MCF 10A (cell line): ENCODE results near the gene ZC3H10. TPM values are rescaled to one million over a fixed set of nuclear protein-coding genes. Genes with fewer than 3 reads are reported as not detected.
"Not testable (repeated sequence)": the region's sequence is repeated elsewhere in the genome, so short reads cannot be mapped to it uniquely, and the experiment has no call there.

Experiments
- BruUV-seq: library from RNA; stranded (reverse); fragments of 400-500 nt; replicated peaks from 2 replicates; lab custom pipeline; 2021; lab: Mats Ljungman, UMichigan
- CTCF ChIA-PET: fragments of 300-600 bp; sonication (Branson Sonifier 250); formaldehyde crosslinking; extraction: SDS; loops from one replicate; lab custom pipeline; 2021; ENCODE audit warnings: antibody characterized with exemption, inconsistent platforms; lab: Yijun Ruan, JAX
- POLR2A ChIA-PET: fragments of 300-600, 350-650 bp; sonication (Branson Sonifier 250); formaldehyde crosslinking; extraction: SDS; loops from one replicate; lab custom pipeline; 2020; ENCODE audit warnings: antibody characterized with exemption, inconsistent platforms; lab: Yijun Ruan, JAX
- DNase-seq: peaks from one replicate; pipeline ENCODE4 v3.0.0-alpha.2; 2018; ENCODE audit not compliant: unreplicated experiment
- H3K27ac Mint-ChIP-seq: one replicate; pipeline ENCODE4 v1.8.0; 2022; ENCODE audit warnings: mild to moderate bottlenecking, low read depth, mixed read lengths; ENCODE audit not compliant: unreplicated experiment
- H3K27me3 Mint-ChIP-seq: one replicate; pipeline ENCODE4 v1.8.0; 2022; ENCODE audit warnings: mixed read lengths; ENCODE audit not compliant: insufficient read depth, unreplicated experiment
- H3K36me3 Mint-ChIP-seq: one replicate; pipeline ENCODE4 v1.8.0; 2022; ENCODE audit warnings: mild to moderate bottlenecking, moderate library complexity, mixed read lengths; ENCODE audit not compliant: insufficient read depth, unreplicated experiment
- H3K4me1 Mint-ChIP-seq: one replicate; pipeline ENCODE4 v1.8.0; 2022; ENCODE audit warnings: mixed read lengths; ENCODE audit not compliant: insufficient read depth, unreplicated experiment
- H3K4me3 Mint-ChIP-seq: one replicate; pipeline ENCODE4 v1.8.0; 2022; ENCODE audit warnings: mild to moderate bottlenecking, moderate library complexity, mixed read lengths; ENCODE audit not compliant: unreplicated experiment
- H3K9me3 Mint-ChIP-seq: one replicate; pipeline ENCODE4 v1.8.0; 2022; ENCODE audit warnings: mixed read lengths; ENCODE audit not compliant: unreplicated experiment
- intact Hi-C: fragments of 100-400 bp; cut with micrococcal nuclease; formaldehyde crosslinking; loops from 2 replicates; pipeline ENCODE4 v1.14.1; 2022
- total RNA-seq: library from RNA; stranded (reverse); gene quantifications from 2 replicates; pipeline ENCODE4 v1.2.3, GENCODE V29; 2022
- TF ChIP-seq, protein P1 (sequence below): fragments of 200-600 bp; IDR thresholded peaks from one replicate; pipeline ENCODE4 v1.8.0; 2022; ENCODE audit warnings: antibody characterized with exemption, mild to moderate bottlenecking; ENCODE audit not compliant: unreplicated experiment

The ZC3H10 gene
- total RNA-seq, 1 experiment from 2014 or later, result 2.8 TPM

DNA sequence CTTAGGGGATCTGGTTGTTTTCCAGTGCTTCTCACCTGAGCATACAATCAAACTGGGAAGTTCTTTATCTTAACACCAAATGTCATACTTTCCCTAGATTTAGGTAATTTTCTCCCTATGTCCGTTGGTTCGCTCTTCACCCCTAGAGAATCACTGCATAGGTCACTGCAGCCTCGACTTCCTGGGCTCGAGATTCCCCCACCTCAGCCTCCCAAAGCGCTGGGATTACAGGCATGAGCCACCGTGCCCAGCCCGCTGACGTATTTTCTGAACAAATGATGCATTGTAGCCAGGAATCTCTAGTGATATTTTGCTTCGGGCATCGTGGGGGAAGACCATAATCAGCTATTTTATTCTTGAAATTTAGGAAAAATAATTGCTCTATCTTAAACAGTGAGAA is 2.7 kb upstream of the ZC3H10 start:
- Mint-ChIP-seq H3K27ac (peak overlapping the region; percentile 100), H3K9me3 (no peaks in the 10 kb centered on the region), H3K27me3 (no peaks in the 10 kb centered on the region), H3K4me1 (peaks cover 24% of the 10 kb centered on the region), H3K36me3 (peaks cover 71% of the 10 kb centered on the region), H3K4me3 (peak overlapping the region; percentile 95)
- POLR2A ChIA-PET, result interaction anchor here (0.5 to 6.7 kb wide), 23 partner anchors 9 to 557 kb away, joined by 3 to 249 read pairs (median 4); partner anchors contain the start of genes DNAJC14, ERBB3, ESYT1 and MYL6
- peak; percentile 33 for DNase-seq
- TF ChIP-seq, protein P1, sequence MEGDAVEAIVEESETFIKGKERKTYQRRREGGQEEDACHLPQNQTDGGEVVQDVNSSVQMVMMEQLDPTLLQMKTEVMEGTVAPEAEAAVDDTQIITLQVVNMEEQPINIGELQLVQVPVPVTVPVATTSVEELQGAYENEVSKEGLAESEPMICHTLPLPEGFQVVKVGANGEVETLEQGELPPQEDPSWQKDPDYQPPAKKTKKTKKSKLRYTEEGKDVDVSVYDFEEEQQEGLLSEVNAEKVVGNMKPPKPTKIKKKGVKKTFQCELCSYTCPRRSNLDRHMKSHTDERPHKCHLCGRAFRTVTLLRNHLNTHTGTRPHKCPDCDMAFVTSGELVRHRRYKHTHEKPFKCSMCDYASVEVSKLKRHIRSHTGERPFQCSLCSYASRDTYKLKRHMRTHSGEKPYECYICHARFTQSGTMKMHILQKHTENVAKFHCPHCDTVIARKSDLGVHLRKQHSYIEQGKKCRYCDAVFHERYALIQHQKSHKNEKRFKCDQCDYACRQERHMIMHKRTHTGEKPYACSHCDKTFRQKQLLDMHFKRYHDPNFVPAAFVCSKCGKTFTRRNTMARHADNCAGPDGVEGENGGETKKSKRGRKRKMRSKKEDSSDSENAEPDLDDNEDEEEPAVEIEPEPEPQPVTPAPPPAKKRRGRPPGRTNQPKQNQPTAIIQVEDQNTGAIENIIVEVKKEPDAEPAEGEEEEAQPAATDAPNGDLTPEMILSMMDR, result no peak
- BruUV-seq, result no TSS peak
- intact Hi-C loops, result loop anchor here (5.0 kb wide), 2 partner anchors 37 to 352 kb away; partner anchors contain the start of genes MYL6B and SPRYD4
- CTCF ChIA-PET, result interaction anchor here (0.6 to 1.7 kb wide), 4 partner anchors 10 to 229 kb away, joined by 3 to 8 read pairs (median 6); no protein-coding TSS in a partner anchor

DNA sequence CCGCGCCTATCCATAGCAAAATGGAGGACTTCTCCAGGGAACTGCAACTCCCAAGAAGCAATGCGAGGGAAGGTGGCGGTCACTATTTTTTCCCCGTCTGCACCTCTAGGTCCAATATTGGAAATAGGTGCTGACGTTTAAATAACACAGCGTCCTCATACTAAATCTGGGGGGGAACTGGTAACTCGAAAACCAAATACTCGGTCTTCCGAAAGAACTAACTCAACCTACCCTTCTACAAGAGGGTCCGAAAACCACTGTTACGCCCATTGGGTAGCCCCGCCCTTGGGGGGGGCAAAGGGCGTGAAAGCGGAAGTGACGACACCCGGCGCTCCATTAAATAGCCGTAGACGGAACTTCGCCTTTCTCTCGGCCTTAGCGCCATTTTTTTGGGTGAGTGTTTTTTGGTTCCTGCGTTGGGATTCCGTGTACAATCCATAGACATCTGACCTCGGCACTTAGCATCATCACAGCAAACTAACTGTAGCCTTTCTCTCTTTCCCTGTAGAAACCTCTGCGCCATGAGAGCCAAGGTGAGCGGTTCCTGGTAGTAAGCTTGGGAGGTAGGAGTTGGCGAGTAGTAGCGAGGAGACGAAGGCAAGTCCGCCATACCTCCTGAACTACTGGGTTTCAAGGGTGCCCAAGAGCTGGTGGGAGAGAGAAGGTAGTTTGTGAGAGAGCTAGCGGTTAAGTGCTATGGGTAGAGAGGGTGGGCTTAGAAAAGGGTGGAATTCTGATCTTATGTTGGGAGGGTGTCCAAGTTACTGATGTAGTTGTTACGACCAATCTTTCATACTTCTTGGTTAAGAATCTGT is 1.6 kb upstream of the ZC3H10 start, which contains the start of gene RPL41:
TSS of gene RPL41 (plus strand) at position 367 of the 815 bp plus-strand sequence.
- no TSS peak for BruUV-seq
- H3K27me3 Mint-ChIP-seq, result no peaks in the 10 kb centered on the region
- peak; percentile 96 for DNase-seq
- intact Hi-C loops, result loop anchor here (1.0 to 5.0 kb wide), 5 partner anchors 36 to 351 kb away; partner anchors contain the start of genes MYL6B, SPRYD4 and SUOX
- ChIA-PET POLR2A (interaction anchor here (0.6 to 6.7 kb wide), 34 partner anchors 10 to 971 kb away, joined by 3 to 249 read pairs (median 5); partner anchors contain the start of genes CNPY2, DNAJC14, ERBB3 and ESYT1), CTCF (interaction anchor here (0.7 to 3.8 kb wide), 10 partner anchors 8 to 152 kb away, joined by 3 to 57 read pairs (median 6); partner anchors contain the start of genes ANKRD52, PA2G4 and SMARCC2)
- H3K27ac Mint-ChIP-seq, result peak within 1 kb of the TSS; percentile 100
- H3K9me3 Mint-ChIP-seq, result no peaks in the 10 kb centered on the region
- TF ChIP-seq, protein P1, result no peak
- peaks cover 59% of the 10 kb centered on the region for H3K36me3 Mint-ChIP-seq
- peaks cover 18% of the 10 kb centered on the region for H3K4me1 Mint-ChIP-seq
- H3K4me3 Mint-ChIP-seq, result peak within 1 kb of the TSS; percentile 95

DNA sequence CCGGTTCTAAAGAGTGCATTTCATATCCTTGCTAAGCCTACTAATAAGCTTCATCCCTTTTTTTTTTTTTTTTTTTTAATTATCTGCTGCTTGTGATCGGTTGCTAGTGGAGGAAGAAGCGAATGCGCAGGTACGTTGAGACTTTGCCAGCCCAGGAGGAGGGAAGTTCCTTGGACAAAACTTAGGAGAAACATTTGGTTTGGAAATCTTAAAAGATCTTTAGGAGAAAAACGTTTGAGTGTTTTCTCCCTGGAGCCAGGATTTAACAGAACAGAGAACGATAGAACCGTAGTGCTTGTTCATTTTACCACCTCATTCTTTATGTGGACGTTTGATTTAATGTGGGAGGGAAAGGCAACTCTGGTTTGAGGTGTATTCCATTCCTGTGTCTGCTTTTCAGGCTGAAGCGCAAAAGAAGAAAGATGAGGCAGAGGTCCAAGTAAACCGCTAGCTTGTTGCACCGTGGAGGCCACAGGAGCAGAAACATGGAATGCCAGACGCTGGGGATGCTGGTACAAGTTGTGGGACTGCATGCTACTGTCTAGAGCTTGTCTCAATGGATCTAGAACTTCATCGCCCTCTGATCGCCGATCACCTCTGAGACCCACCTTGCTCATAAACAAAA is 872 bp upstream of the ZC3H10 start:
- H3K27ac Mint-ChIP-seq, result peak overlapping the region; percentile 100
- not testable (repeated sequence) for DNase-seq, H3K9me3 Mint-ChIP-seq, H3K27me3 Mint-ChIP-seq
- peaks cover 52% of the 10 kb centered on the region for H3K36me3 Mint-ChIP-seq
- CTCF ChIA-PET, result interaction anchor here (0.6 to 3.8 kb wide), 13 partner anchors 7 to 1237 kb away, joined by 3 to 57 read pairs (median 5); partner anchors contain the start of genes ANKRD52, ESYT1, PA2G4 and RNF41
- BruUV-seq, result TSS peak; percentile 91
- peak overlapping the region; percentile 95 for H3K4me3 Mint-ChIP-seq
- POLR2A ChIA-PET, result interaction anchor here (0.6 to 6.7 kb wide), 36 partner anchors 11 to 971 kb away, joined by 3 to 249 read pairs (median 6); partner anchors contain the start of genes ANKRD52, CNPY2, DNAJC14 and ERBB3
- intact Hi-C loops, result loop anchor here (2.0 to 5.0 kb wide), 3 partner anchors 35 to 350 kb away; partner anchors contain the start of genes MYL6B, SPRYD4 and SUOX
- peaks cover 18% of the 10 kb centered on the region for H3K4me1 Mint-ChIP-seq
